Fibroblast of pulmonary artery (primary cell): Measurements from ENCODE around the gene HS3ST3B1.

ENCODE experiments used
- DNase-seq: peaks from one replicate; pipeline ENCODE4 v3.0.0-alpha.2; 2010; ENCODE audit warnings: low read depth
- H3K4me3 ChIP-seq: replicated peaks from 2 replicates; pipeline ENCODE4 v1.5.1; 2011; ENCODE audit warnings: low read depth, mild to moderate bottlenecking, control low read depth, low read length, moderate library complexity
- CTCF ChIP-seq: IDR thresholded peaks from 2 replicates; pipeline ENCODE4 v1.5.1; 2011; ENCODE audit warnings: mild to moderate bottlenecking, control low read depth, low read length, inconsistent platforms; ENCODE audit errors: missing control alignments

The HS3ST3B1 gene

GRCh38 chr17:14297161-14297851 lies 3.6 kb upstream of the HS3ST3B1 start:
- DNase-seq, result peak; percentile 60
- TF ChIP-seq CTCF, result no peak
- peak overlapping the region; percentile 47 for H3K4me3 ChIP-seq

GRCh38 chr17:14298221-14298946 lies 2.5 kb upstream of the HS3ST3B1 start:
- peak overlapping the region; percentile 47 for H3K4me3 ChIP-seq
- TF ChIP-seq CTCF, result no peak
- no peak for DNase-seq

- no peak for DNase-seq
- TF ChIP-seq CTCF, result no peak
- H3K4me3 ChIP-seq, result peak overlapping the region; percentile 56
These were observed 2.0 kb upstream of the HS3ST3B1 start for GRCh38 chr17:14298947-14299279.

GRCh38 chr17:14299280-14300141 lies 1.4 kb upstream of the HS3ST3B1 start:
- peak; percentile 73 for DNase-seq
- no peak for TF ChIP-seq CTCF
- peak overlapping the region; percentile 56 for H3K4me3 ChIP-seq

- no peak for DNase-seq
- peak overlapping the region; percentile 85 for H3K4me3 ChIP-seq
These were observed 604 bp downstream of the HS3ST3B1 start for GRCh38 chr17:14301279-14302090.

More at GRCh38 chr17:14301279-14302090, 604 bp downstream of the HS3ST3B1 start:
- TF ChIP-seq CTCF, result no peak
